ENCODE results near the gene COX11.

The COX11 gene

DNA sequence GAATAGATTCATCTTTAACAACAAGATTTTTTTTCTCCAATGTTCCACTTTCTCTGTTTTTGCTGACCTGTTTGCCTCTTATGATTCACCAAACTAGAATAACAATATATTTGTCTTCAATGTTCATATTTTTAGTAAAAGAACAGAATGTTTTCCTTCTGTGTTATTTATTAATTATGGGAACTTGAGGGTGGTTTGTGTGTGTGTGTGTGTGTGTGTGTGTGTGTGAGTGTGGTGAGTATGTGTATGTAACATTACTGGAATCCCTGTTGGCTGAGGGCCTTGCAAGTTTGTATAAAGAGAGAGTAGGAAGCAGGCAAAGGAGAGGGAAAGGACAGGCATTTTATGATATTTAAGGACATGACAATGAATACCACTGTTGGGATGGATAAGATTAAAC lies 13.9 kb upstream of the COX11 start:
- H3K27me3 ChIP-seq (ENCODE audit: control insufficient read depth, insufficient read depth, low read length, poor library complexity, severe bottlenecking) = no peaks in the 10 kb centered on the region
- H3K27ac ChIP-seq (ENCODE audit: insufficient read depth, low read depth, low read length, poor library complexity, severe bottlenecking) = no peak overlapping the region
- H3K9me3 ChIP-seq (ENCODE audit: control insufficient read depth, low read length) = no peaks in the 10 kb centered on the region
- H3K36me3 ChIP-seq (ENCODE audit: control insufficient read depth, insufficient read depth, low read length) = peaks cover 4% of the 10 kb centered on the region
- H3K4me1 ChIP-seq (ENCODE audit: control insufficient read depth, insufficient read depth, low read length) = no peaks in the 10 kb centered on the region
- no peak overlapping the region for H3K4me3 ChIP-seq (ENCODE audit: insufficient read depth, low read depth, low read length)

DNA sequence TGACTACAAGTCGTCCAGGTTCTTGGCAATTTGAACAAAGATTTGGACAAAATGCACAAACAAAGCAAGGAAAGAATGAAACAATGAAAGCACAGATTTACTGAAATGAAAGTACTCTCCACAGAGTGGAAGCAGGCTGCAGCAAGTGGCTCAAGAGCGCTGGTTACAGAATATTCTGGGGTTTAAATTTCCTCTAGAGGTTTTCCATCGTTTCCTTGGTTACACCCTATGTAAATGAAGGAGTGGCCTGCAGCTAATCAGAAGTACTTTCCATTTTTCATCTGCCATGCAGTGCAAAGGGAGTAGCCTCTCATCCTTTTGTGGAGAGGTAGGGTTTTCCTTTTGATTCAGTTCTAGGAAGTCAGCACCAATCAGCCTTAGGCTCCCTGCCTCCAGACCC lies 11.9 kb upstream of the COX11 start:
- H3K4me1 ChIP-seq (ENCODE audit: control insufficient read depth, insufficient read depth, low read length) = no peaks in the 10 kb centered on the region
- H3K4me3 ChIP-seq (ENCODE audit: insufficient read depth, low read depth, low read length) = no peak overlapping the region
- no peaks in the 10 kb centered on the region for H3K27me3 ChIP-seq (ENCODE audit: control insufficient read depth, insufficient read depth, low read length, poor library complexity, severe bottlenecking)
- H3K27ac ChIP-seq (ENCODE audit: insufficient read depth, low read depth, low read length, poor library complexity, severe bottlenecking) = no peak overlapping the region
- 61 to 71% methylated on average over 3 of the region's 3 CpGs for WGBS, 2 experiments
- no peaks in the 10 kb centered on the region for H3K9me3 ChIP-seq (ENCODE audit: control insufficient read depth, low read length)
- H3K36me3 ChIP-seq (ENCODE audit: control insufficient read depth, insufficient read depth, low read length) = peaks cover 4% of the 10 kb centered on the region

DNA sequence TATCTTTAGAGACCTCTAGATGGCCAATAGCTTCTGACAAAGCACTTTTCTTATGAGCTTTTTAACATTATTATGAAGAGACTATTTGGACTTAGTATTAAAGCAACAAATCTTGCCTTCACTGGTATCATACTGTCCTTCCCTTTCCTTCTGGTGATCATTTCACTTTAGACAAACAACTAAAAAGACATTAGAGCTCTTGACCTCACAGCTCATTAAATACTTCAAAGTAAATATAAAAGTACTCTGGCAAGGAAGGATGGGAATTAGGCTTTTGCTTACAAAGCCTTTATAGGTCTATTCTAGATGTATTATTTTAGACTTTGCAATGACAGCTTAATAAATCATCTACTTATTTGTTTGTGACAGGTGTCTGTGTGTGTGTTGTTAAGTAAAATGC lies 11.2 kb upstream of the COX11 start:
- H3K27me3 ChIP-seq (ENCODE audit: control insufficient read depth, insufficient read depth, low read length, poor library complexity, severe bottlenecking) = no peaks in the 10 kb centered on the region
- no peak overlapping the region for H3K27ac ChIP-seq (ENCODE audit: insufficient read depth, low read depth, low read length, poor library complexity, severe bottlenecking)
- H3K9me3 ChIP-seq (ENCODE audit: control insufficient read depth, low read length) = no peaks in the 10 kb centered on the region
- H3K4me1 ChIP-seq (ENCODE audit: control insufficient read depth, insufficient read depth, low read length) = no peaks in the 10 kb centered on the region
- H3K4me3 ChIP-seq (ENCODE audit: insufficient read depth, low read depth, low read length) = no peak overlapping the region
- peaks cover 4% of the 10 kb centered on the region for H3K36me3 ChIP-seq (ENCODE audit: control insufficient read depth, insufficient read depth, low read length)

DNA sequence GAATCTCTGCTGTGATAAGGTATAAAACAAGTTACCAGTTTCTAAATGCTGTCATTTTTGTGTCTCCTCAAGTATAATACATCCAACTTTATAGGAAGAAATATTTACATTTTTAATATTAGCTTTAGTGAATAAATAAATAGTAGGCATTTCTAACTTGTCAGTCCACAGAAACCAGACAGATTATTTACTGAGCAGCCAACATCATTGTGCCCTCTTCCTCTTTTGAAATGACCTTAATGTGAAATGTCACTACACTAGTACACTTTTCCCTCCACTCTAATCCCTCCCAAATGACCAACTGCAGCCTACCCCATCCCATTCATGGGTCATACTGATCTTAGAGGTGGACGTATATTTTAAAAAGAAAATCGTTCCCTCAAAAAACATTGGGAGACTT lies 9.3 kb upstream of the COX11 start:
- Histone ChIP-seq H3K4me3 (ENCODE audit: insufficient read depth, low read depth, low read length) (no peak overlapping the region), H3K27me3 (ENCODE audit: control insufficient read depth, insufficient read depth, low read length, poor library complexity, severe bottlenecking) (no peaks in the 10 kb centered on the region), H3K36me3 (ENCODE audit: control insufficient read depth, insufficient read depth, low read length) (peaks cover 4% of the 10 kb centered on the region), H3K4me1 (ENCODE audit: control insufficient read depth, insufficient read depth, low read length) (no peaks in the 10 kb centered on the region), H3K27ac (ENCODE audit: insufficient read depth, low read depth, low read length, poor library complexity, severe bottlenecking) (no peak overlapping the region), H3K9me3 (ENCODE audit: control insufficient read depth, low read length) (no peaks in the 10 kb centered on the region)
- WGBS, 2 experiments = 86 to 100% methylated on average over 2 of the region's 2 CpGs

DNA sequence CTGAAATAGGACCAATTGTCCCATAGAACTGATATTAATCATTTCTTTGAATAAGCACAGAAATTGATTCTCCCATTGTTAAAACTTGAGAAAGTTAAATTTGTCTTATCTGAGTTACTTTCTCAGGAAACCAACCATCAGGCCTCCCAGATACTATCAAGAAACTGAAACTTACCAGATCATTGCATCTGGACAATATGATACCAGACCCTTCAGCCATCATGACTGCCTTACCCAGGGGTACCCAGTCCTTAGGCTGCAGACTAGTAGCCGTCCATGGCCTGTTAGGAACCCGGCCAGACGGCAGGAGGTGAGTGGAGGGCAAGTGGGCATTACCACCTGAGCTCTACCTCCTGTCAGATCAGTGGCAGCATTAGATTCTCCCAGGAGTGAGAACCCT lies 7.9 kb upstream of the COX11 start:
- no peaks in the 10 kb centered on the region for H3K27me3 ChIP-seq (ENCODE audit: control insufficient read depth, insufficient read depth, low read length, poor library complexity, severe bottlenecking)
- no peak overlapping the region for H3K27ac ChIP-seq (ENCODE audit: insufficient read depth, low read depth, low read length, poor library complexity, severe bottlenecking)
- peaks cover 4% of the 10 kb centered on the region for H3K36me3 ChIP-seq (ENCODE audit: control insufficient read depth, insufficient read depth, low read length)
- H3K9me3 ChIP-seq (ENCODE audit: control insufficient read depth, low read length) = no peaks in the 10 kb centered on the region
- H3K4me3 ChIP-seq (ENCODE audit: insufficient read depth, low read depth, low read length) = no peak overlapping the region
- 98 to 100% methylated on average over 3 of the region's 3 CpGs for WGBS, 2 experiments
- H3K4me1 ChIP-seq (ENCODE audit: control insufficient read depth, insufficient read depth, low read length) = no peaks in the 10 kb centered on the region

DNA sequence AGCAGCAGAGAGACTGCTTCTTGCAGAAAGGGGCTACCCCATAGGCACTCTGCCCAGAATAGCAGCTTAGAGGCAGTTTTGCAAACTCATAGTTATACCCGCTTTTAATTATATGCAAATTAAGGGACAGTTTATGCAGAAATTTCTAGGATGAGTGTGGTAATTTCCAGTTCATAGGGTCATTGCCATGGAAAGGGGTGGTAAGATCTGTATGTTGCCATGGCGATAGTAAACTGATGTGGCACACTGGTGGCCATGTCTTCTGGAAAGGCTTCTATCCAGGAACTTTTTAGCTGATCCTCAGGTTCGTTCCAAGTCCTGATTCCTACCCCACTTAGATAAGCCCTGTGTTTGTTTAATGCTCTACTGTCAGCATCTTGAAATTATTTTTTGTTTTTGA lies 6.3 kb upstream of the COX11 start:
- no peak overlapping the region for H3K27ac ChIP-seq (ENCODE audit: insufficient read depth, low read depth, low read length, poor library complexity, severe bottlenecking)
- 96 to 97% methylated on average over 3 of the region's 3 CpGs for WGBS, 2 experiments
- no peaks in the 10 kb centered on the region for H3K4me1 ChIP-seq (ENCODE audit: control insufficient read depth, insufficient read depth, low read length)

DNA sequence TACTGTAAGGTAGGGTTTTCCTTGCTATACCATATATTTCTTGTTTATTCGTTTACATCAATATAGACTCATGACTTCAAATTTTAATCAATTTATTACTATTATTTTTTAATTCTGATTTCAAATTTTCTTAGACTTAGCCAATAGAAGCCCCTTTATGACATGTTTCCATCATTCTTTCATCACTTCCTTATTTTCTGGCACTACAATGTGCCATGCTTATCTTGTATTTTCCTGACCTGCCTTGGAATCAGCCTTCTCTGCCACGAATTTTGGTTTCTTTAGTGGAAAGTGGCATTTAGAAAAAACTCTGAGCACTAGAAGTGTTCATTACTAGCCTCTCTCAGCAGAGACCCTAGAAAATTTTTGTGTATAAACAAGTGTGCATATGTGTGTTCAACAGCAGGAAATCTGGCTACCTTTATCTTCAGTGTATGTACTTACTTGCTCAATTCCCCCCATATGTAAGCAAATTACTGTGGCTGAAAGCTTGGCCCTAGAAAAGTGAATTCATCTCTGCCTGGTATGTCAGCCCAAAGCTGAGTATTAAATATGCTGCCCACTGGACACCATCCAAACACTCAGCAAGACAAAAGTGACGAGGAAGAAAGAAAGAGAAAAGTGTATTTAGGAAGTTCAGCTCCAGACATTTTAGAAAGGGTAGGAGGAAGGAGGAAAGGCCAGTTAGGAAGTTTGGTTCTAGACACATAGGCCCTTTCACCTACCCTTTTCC lies 4.1 kb upstream of the COX11 start:
- Histone ChIP-seq H3K4me1 (ENCODE audit: control insufficient read depth, insufficient read depth, low read length) (peaks cover 3% of the 10 kb centered on the region), H3K4me3 (ENCODE audit: insufficient read depth, low read depth, low read length) (no peak overlapping the region), H3K27me3 (ENCODE audit: control insufficient read depth, insufficient read depth, low read length, poor library complexity, severe bottlenecking) (no peaks in the 10 kb centered on the region), H3K27ac (ENCODE audit: insufficient read depth, low read depth, low read length, poor library complexity, severe bottlenecking) (no peak overlapping the region), H3K9me3 (ENCODE audit: control insufficient read depth, low read length) (no peaks in the 10 kb centered on the region), H3K36me3 (ENCODE audit: control insufficient read depth, insufficient read depth, low read length) (no peaks in the 10 kb centered on the region)
- 89 to 96% methylated on average over 2 to 3 of the region's 3 CpGs for WGBS, 2 experiments

More for the DNA sequence above, 6.3 kb upstream of the COX11 start:
- no peaks in the 10 kb centered on the region for H3K27me3 ChIP-seq (ENCODE audit: control insufficient read depth, insufficient read depth, low read length, poor library complexity, severe bottlenecking)
- no peaks in the 10 kb centered on the region for H3K9me3 ChIP-seq (ENCODE audit: control insufficient read depth, low read length)
- H3K4me3 ChIP-seq (ENCODE audit: insufficient read depth, low read depth, low read length) = no peak overlapping the region
- no peaks in the 10 kb centered on the region for H3K36me3 ChIP-seq (ENCODE audit: control insufficient read depth, insufficient read depth, low read length)

DNA sequence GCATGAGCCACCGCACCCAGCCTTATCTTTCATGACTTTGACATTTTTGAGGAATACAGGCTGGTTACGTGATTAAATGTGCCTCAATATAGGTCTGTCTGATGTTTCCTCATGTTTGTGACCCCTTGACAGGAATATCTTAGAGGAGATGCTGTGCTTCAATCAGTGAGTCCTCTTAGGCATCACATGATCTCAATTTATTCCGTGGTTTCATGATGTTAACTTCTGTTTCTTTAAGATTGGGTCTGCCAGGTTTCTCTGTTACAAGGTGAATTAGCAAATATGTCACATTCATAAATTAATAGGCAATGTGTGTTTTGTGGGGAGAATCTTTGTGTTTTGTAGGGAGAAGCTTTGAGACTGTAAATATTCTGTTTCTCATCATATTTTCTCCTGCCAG lies 3.4 kb upstream of the COX11 start:
- H3K36me3 ChIP-seq (ENCODE audit: control insufficient read depth, insufficient read depth, low read length) = no peaks in the 10 kb centered on the region
- 89 to 97% methylated on average over 3 of the region's 3 CpGs for WGBS, 2 experiments
- H3K27me3 ChIP-seq (ENCODE audit: control insufficient read depth, insufficient read depth, low read length, poor library complexity, severe bottlenecking) = no peaks in the 10 kb centered on the region
- no peak overlapping the region for H3K27ac ChIP-seq (ENCODE audit: insufficient read depth, low read depth, low read length, poor library complexity, severe bottlenecking)
- H3K4me3 ChIP-seq (ENCODE audit: insufficient read depth, low read depth, low read length) = no peak overlapping the region
- no peaks in the 10 kb centered on the region for H3K9me3 ChIP-seq (ENCODE audit: control insufficient read depth, low read length)
- H3K4me1 ChIP-seq (ENCODE audit: control insufficient read depth, insufficient read depth, low read length) = peaks cover 3% of the 10 kb centered on the region

DNA sequence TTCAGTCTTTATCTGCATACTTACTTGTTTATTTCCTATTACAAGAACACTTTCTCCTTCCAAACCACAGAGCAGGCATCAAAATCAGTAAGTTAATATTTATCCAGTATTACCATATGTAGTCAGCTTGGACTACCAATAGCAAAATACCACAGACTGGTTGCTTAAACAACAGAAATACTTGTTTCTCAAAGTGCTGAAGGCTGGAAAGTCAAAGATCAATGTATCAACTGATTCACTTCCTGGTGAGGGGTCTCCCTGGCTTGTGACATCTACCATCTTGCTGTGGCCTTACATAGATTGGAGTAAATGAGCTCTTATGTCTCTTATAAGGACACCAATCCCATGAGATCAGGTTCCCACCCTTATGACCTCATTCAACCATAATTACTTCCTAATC lies 2.7 kb upstream of the COX11 start:
- Histone ChIP-seq H3K9me3 (ENCODE audit: control insufficient read depth, low read length) (no peaks in the 10 kb centered on the region), H3K27me3 (ENCODE audit: control insufficient read depth, insufficient read depth, low read length, poor library complexity, severe bottlenecking) (no peaks in the 10 kb centered on the region), H3K4me1 (ENCODE audit: control insufficient read depth, insufficient read depth, low read length) (peaks cover 9% of the 10 kb centered on the region), H3K36me3 (ENCODE audit: control insufficient read depth, insufficient read depth, low read length) (no peaks in the 10 kb centered on the region), H3K4me3 (ENCODE audit: insufficient read depth, low read depth, low read length) (no peak overlapping the region), H3K27ac (ENCODE audit: insufficient read depth, low read depth, low read length, poor library complexity, severe bottlenecking) (no peak overlapping the region)

DNA sequence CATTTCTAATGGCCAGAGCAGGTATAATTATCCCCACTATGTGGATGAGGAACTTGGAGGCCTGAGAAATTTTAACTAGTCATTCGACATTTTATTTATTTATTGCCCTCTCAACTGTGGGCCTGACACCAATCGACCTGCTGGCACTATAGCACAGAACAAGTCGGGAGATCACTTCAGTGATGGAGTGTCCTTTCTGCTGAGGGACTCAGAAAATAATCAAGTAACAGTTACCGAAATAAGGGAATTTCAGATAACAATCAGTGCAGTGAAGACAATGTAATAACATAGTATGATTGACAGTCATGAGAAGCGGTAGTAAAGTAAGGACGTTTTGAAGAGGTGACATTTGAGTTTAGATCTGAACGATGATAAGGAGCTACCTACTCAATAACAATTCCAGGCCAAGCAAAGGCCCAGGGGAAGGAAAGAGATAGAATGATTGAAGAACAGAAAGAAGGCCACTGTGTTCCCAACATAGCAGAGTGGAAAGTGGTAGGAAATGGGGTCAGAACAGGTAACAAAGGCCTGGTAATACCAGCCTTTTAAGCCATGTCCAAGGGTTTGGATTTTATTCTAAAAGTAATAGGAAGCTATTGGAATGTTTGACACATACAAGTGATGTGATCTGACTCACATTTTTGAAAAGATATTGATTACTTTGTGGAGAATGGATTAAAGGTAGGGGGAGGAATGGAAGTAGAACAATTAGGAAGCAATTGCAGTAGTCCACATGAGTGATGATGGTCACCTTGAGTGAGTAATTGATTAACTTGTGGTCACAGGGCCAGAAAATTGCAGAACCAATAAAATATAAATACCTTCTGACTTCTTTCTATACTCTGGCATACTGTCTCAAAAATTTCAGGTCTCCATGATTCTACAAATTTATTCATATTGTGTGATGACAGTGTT lies 1.5 kb upstream of the COX11 start:
- Histone ChIP-seq H3K4me1 (ENCODE audit: control insufficient read depth, insufficient read depth, low read length) (peaks cover 9% of the 10 kb centered on the region), H3K27me3 (ENCODE audit: control insufficient read depth, insufficient read depth, low read length, poor library complexity, severe bottlenecking) (no peaks in the 10 kb centered on the region), H3K27ac (ENCODE audit: insufficient read depth, low read depth, low read length, poor library complexity, severe bottlenecking) (no peak overlapping the region), H3K4me3 (ENCODE audit: insufficient read depth, low read depth, low read length) (peak overlapping the region; percentile 81), H3K9me3 (ENCODE audit: control insufficient read depth, low read length) (no peaks in the 10 kb centered on the region), H3K36me3 (ENCODE audit: control insufficient read depth, insufficient read depth, low read length) (no peaks in the 10 kb centered on the region)
- WGBS, 2 experiments = 89% methylated on average over 7 of the region's 7 CpGs
